HL-60/S4 treated with retinoic acid at 250 ng/mL for 4 days and 3 days (cell line): ENCODE results near the gene KRTAP10-2.

Source experiments
- in situ Hi-C: fragments of 300-500 bp; cut with MboI; formaldehyde crosslinking; loops from 2 replicates; pipeline ENCODE4 v1.7.0; 2022; ENCODE audit warnings: low sequenced_read_pairs

Gene KRTAP10-2

DNA sequence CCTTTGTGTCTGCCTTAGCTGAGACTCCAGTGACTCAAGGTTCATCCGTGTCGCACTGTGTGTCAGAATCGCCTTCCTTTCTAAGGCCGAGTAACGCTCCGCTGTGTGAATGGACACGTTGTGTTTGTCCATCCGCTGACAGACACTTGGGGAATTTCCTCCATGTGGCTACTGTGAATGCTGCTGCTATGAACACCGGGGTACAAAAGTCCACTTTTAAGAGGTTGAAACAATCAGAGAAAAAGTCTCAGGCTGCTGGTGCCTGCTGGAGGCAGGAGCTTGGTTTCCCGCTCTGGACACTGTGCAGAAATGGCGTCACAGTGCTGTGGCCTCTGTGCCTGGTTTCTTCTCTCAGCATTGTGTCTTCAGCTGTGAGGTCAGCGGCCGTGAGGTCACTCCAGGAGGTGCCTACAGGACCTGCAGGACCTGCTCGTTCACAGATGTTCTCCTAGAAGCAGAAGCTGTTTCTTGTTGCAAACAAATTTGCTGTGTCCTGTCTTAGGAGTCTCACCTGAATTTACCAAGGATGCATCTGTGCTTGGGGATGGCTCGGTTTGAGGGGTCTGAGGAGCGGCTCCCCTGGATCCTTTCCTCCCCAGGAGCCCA is 45.5 kb downstream of the KRTAP10-2 start:
- in situ Hi-C loops = loop anchor here (25.0 kb wide), 2 partner anchors 282 to 432 kb away; partner anchors contain the start of gene SLX9

DNA sequence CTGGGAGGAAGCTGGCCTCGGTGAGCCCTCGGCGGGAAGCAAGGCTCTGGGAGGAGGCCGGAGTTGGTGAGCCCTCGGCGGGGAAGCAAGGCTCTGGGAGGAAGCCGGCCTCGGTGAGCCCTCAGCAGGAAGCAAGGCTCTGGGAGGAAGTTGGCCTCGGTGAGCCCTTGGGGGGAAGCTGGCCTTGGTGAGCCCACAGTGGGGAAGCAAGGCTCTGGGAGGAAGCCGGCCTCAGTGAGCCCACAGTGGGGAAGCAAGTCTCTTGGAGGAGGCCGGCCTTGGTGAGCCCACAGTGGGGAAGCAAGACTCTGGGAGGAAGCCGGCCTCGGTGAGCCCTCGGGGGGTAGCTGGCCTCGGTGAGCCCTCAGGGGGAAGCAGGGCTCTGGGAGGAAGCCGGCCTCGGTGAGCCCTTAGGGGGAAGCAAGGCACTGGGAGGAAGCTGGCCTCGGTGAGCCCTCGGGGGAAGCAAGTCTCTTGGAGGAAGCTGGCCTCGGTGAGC is 47.4 kb downstream of the KRTAP10-2 start:
- in situ Hi-C loops = loop anchor here (25.0 kb wide), 2 partner anchors 283 to 433 kb away; partner anchors contain the start of gene SLX9

DNA sequence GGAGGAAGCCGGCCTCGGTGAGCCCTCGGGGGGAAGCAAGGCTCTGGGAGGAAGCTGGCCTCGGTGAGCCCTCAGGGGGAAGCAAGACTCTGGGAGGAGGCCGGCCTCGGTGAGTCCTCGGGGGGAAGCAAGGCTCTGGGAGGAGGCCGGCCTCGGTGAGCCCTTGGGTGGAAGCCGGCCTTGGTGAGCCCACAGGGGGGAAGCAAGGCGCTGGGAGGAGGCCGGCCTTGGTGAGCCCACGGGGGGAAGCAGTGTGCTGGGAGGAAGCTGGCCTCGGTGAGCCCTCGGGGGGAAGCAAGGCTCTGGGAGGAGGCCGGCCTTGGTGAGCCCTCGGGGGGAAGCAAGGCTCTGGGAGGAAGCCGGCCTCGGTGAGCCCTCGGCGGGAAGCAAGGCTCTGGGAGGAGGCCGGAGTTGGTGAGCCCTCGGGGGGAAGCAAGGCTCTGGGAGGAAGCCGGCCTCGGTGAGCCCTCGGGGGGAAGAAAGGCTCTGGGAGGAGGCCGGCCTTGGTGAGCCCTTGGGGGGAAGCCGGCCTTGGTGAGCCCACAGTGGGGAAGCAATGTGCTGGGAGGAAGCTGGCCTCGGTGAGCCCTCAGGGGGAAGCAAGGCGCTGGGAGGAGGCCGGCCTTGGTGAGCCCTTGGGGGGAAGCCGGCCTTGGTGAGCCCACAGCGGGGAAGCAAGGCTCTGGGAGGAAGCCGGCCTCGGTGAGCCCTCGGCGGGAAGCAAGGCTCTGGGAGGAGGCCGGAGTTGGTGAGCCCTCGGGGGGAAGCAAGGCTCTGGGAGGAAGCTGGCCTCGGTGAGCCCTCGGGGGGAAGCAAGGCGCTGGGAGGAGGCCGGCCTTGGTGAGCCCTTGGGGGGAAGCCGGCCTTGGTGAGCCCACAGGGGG is 48.1 kb downstream of the KRTAP10-2 start:
- in situ Hi-C loops = loop anchor here (25.0 kb wide), 2 partner anchors 284 to 434 kb away; partner anchors contain the start of gene SLX9

DNA sequence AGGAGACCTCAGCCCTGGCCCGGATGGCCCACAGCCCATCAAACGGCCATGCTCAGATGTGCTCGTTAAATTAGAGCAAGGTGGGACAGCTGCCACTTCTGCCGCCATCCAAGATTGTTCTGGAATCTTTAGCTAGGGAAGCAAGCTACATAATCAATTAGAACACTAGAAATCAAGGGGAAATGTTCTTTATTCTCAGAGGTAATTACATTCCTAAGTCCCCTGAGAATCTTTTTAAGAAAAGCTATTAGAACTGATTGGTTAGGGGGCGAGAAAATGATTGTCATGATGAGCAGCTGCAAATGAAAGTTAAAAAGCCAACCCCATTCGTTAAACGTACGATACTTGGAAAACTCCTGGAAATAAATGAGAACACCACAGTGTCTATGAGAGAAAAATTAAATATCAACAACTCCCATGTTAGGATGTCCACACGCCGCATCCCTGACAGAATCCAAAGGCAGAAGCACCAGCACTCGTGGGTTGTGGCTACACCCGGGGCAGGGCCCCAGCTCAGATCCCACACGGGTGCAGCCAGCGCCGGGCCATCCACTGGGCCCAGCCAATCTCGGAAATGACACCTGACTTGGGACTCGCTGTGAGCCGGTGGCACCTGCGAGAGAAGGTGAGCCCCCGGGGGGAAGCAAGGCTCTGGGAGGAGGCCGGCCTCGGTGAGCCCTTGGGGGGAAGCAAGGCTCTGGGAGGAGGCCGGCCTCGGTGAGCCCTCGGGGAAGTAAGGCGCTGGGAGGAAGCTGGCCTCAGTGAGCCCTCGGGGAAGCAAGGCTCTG is 48.9 kb downstream of the KRTAP10-2 start:
- in situ Hi-C loops = loop anchor here (25.0 kb wide), 2 partner anchors 285 to 435 kb away; partner anchors contain the start of gene SLX9
